Fibroblast of lung (primary cell): Measurements from ENCODE around the gene CNR2. TPM values are rescaled to one million over a fixed set of nuclear protein-coding genes. Genes with fewer than 3 reads are reported as not detected.

Experiments
- DNase-seq, 2 donors: peaks; one replicate each; pipeline versions ENCODE4 v3.0.0 to v3.0.0-alpha.2; 2010; ENCODE audit warnings: low read depth in 2 of 2
- H2AFZ ChIP-seq: 2 replicates; pipeline ENCODE4 v1.5.1; 2012; ENCODE audit warnings: low read length, control low read depth, inconsistent platforms
- H3K27ac ChIP-seq: 2 replicates; pipeline ENCODE4 v1.5.1; 2011; ENCODE audit warnings: low read length, control low read depth; ENCODE audit not compliant: insufficient read depth
- H3K27me3 ChIP-seq: 2 replicates; pipeline ENCODE4 v1.5.1; 2011; ENCODE audit warnings: mild to moderate bottlenecking, low read length; ENCODE audit not compliant: control insufficient read depth, insufficient read depth
- H3K36me3 ChIP-seq: 2 replicates; pipeline ENCODE4 v1.5.1; 2011; ENCODE audit warnings: low read length; ENCODE audit not compliant: control insufficient read depth, insufficient read depth
- H3K4me1 ChIP-seq: 2 replicates; pipeline ENCODE4 v1.5.1; 2011; ENCODE audit warnings: low read length; ENCODE audit not compliant: control insufficient read depth, insufficient read depth; ENCODE audit errors: extremely low read depth
- H3K4me2 ChIP-seq: 2 replicates; pipeline ENCODE4 v1.5.1; 2011; ENCODE audit warnings: low read length, control low read depth; ENCODE audit not compliant: insufficient read depth; ENCODE audit errors: extremely low read depth
- H3K4me3 ChIP-seq, 4 experiments: fragments of 200-600 bp in 1 of 4; sonication (generic) in 1 of 4; replicated peaks in 1 of 4; 2 replicates each; pipeline ENCODE4 v1.5.1; 2011 to 2016; ENCODE audit warnings: low read length in 4 of 4, low read depth in 3 of 4, mild to moderate bottlenecking in 3 of 4, control low read depth in 2 of 4, inconsistent platforms in 1 of 4, mixed read lengths in 1 of 4; ENCODE audit not compliant: insufficient read depth in 1 of 4; ENCODE audit errors: control extremely low read depth in 1 of 4
- H3K79me2 ChIP-seq: 2 replicates; pipeline ENCODE4 v1.5.1; 2012; ENCODE audit warnings: mild to moderate bottlenecking, low read length, inconsistent platforms; ENCODE audit not compliant: control insufficient read depth, insufficient read depth
- H3K9ac ChIP-seq: 2 replicates; pipeline ENCODE4 v1.5.1; 2011; ENCODE audit warnings: mild to moderate bottlenecking, low read length, control low read depth; ENCODE audit not compliant: insufficient read depth
- H3K9me3 ChIP-seq: 2 replicates; pipeline ENCODE4 v1.5.1; 2012; ENCODE audit warnings: low read depth, low read length; ENCODE audit not compliant: control insufficient read depth, insufficient read depth
- H4K20me1 ChIP-seq: 2 replicates; pipeline ENCODE4 v1.5.1; 2011; ENCODE audit warnings: low read length; ENCODE audit not compliant: control insufficient read depth, insufficient read depth; ENCODE audit errors: extremely low read depth
- EZH2 ChIP-seq: IDR thresholded peaks from 2 replicates; pipeline ENCODE4 v1.5.1; 2012; ENCODE audit warnings: low read length, control low read depth, mild to moderate bottlenecking; ENCODE audit errors: missing control alignments
- polyA plus RNA-seq, 2 donors: library from polyadenylated mRNA; depleted of rRNA in 1 of 2; stranded (reverse) in 1 of 2; unstranded in 1 of 2; fragments of >200 nt; gene quantifications; 2 replicates each; pipeline ENCODE4 v1.2.1, GENCODE V29; 2011 to 2012; ENCODE audit warnings: missing spikeins in 1 of 2
- total RNA-seq: library from RNA; depleted of rRNA; stranded (reverse); fragments of >200 nt; gene quantifications from 2 replicates; pipeline ENCODE4 v1.2.1, GENCODE V29; 2014
- TF ChIP-seq, protein P1 (sequence below), 2 donors: IDR thresholded peaks in 1 of 2; conservative IDR thresholded peaks in 1 of 2; 1 replicate in 1 of 2; 2 replicates in 1 of 2; pipeline ENCODE4 v1.5.1; 2011 to 2012; ENCODE audit warnings: low read length in 2 of 2, control low read depth in 1 of 2, inconsistent platforms in 1 of 2, low read depth in 1 of 2, mild to moderate bottlenecking in 1 of 2

Gene CNR2
- total and polyA plus RNA-seq, 2 donors (not counting 1 experiment from before 2014, with no cell fraction given): not detected

DNA sequence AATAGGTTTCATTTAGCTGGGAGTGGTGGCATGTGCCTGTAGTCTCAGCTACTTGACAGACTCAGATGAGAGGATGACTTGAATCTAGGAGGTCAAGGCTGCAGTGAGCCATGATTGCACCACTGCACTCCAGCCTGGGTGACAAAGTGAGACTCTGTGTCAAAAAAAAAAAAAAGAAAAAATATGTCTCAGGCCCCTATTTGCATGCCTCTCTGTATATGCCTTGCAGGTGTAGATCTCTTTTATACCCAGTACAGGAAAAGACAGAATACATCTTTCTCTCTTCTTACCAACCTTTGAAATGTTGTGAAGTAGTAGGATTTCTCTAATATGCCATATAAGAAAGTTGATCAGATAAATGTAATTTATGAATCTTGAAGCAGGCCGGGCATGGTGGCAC lies 6.4 kb downstream of the CNR2 start:
- no peak overlapping the region for H2AFZ ChIP-seq
- H3K27me3 ChIP-seq: peaks cover 34% of the 10 kb centered on the region
- TF ChIP-seq, protein P1, sequence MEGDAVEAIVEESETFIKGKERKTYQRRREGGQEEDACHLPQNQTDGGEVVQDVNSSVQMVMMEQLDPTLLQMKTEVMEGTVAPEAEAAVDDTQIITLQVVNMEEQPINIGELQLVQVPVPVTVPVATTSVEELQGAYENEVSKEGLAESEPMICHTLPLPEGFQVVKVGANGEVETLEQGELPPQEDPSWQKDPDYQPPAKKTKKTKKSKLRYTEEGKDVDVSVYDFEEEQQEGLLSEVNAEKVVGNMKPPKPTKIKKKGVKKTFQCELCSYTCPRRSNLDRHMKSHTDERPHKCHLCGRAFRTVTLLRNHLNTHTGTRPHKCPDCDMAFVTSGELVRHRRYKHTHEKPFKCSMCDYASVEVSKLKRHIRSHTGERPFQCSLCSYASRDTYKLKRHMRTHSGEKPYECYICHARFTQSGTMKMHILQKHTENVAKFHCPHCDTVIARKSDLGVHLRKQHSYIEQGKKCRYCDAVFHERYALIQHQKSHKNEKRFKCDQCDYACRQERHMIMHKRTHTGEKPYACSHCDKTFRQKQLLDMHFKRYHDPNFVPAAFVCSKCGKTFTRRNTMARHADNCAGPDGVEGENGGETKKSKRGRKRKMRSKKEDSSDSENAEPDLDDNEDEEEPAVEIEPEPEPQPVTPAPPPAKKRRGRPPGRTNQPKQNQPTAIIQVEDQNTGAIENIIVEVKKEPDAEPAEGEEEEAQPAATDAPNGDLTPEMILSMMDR (conservative IDR thresholded peaks at IDR 0.05 in 1 of 2, IDR thresholded peaks at IDR 0.05 in 1 of 2; ENCODE audit: low read depth in 1 of 2, low read length in 2 of 2): no peak
- TF ChIP-seq EZH2: no peak

DNA sequence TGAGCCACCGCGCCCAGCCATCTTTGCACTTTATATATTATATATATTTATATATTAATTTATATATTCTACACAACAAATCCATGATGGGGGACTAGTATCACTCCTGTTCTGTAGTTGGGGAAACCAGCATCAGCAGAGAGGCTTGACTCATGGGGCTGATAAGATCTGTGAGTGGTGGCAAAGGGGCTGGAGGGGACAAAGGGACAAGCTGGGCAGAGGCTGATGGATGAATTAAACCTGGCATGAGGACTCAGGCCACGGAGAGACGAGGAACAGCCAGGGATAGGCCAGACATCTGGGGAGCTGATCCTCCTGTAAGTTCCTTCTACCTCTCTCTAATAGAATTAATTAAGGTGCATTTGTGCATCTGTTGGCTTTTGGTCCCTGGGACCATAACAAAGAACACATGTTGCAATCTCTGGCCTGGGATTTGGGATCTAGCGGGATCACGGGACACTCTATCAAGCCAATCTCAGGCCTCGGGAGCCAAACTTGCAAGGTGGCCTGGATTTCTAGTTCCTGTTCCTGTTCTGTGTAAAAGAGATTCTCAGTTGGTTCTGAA lies 7.6 kb downstream of the CNR2 start:
- H3K4me2 ChIP-seq: no peak overlapping the region
- H3K36me3 ChIP-seq: no peaks in the 10 kb centered on the region
- no peak for DNase-seq
- no peak overlapping the region for H3K9ac ChIP-seq
- H3K27ac ChIP-seq: no peak overlapping the region
- H2AFZ ChIP-seq: no peak overlapping the region
- H3K9me3 ChIP-seq: no peaks in the 10 kb centered on the region
- no peak overlapping the region for H3K4me3 ChIP-seq
- H3K27me3 ChIP-seq: peaks cover 40% of the 10 kb centered on the region
- no peaks in the 10 kb centered on the region for H3K79me2 ChIP-seq
- H4K20me1 ChIP-seq: no peaks in the 10 kb centered on the region
- no peaks in the 10 kb centered on the region for H3K4me1 ChIP-seq
- TF ChIP-seq EZH2: no peak
- TF ChIP-seq, protein P1 (conservative IDR thresholded peaks at IDR 0.05 in 1 of 2, IDR thresholded peaks at IDR 0.05 in 1 of 2; ENCODE audit: low read depth in 1 of 2, low read length in 2 of 2): no peak

More for the DNA sequence above, 6.4 kb downstream of the CNR2 start:
- Histone ChIP-seq H3K4me2 (no peak overlapping the region), H3K36me3 (no peaks in the 10 kb centered on the region), H3K9ac (no peak overlapping the region), H3K79me2 (no peaks in the 10 kb centered on the region), H3K4me3 (no peak overlapping the region), H3K27ac (no peak overlapping the region), H4K20me1 (no peaks in the 10 kb centered on the region), H3K9me3 (no peaks in the 10 kb centered on the region), H3K4me1 (no peaks in the 10 kb centered on the region)
- no peak for DNase-seq

DNA sequence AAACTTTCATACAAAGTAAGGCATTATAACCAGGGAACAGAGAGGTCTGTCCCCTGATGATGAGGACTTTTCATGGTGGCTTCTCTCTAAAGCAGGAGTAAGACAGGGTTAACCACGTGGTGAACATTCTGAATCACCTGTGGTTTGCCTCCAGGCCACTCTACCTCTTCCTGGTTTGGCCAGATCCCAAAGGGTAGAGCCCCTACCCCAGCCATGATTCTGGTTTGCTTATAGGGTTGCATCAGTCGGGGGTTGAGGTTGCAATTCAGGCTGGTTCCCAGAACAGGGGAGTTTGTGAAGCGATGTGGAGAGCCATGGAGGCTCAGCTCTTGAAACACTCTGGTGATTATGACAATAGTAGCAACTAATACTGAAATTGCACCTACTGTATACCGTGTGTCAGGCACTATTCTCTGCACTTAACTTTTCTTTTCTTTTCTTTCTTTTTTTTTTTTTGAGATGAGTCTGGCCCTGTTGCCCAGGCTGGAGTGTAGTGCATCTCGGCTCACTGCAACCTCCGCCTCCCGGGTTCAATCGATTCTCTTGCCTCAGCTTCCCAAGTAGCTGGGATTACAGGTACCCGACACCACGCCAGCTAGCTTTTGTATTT lies 8.3 kb downstream of the CNR2 start:
- peaks cover 40% of the 10 kb centered on the region for H3K27me3 ChIP-seq
- no peak for DNase-seq
- H3K4me3 ChIP-seq: no peak overlapping the region
- H3K4me2 ChIP-seq: no peak overlapping the region
- H2AFZ ChIP-seq: no peak overlapping the region
- no peaks in the 10 kb centered on the region for H3K9me3 ChIP-seq
- no peaks in the 10 kb centered on the region for H3K79me2 ChIP-seq
- no peaks in the 10 kb centered on the region for H3K4me1 ChIP-seq
- no peaks in the 10 kb centered on the region for H4K20me1 ChIP-seq
- no peak overlapping the region for H3K27ac ChIP-seq
- no peaks in the 10 kb centered on the region for H3K36me3 ChIP-seq
- H3K9ac ChIP-seq: no peak overlapping the region
- no peak for TF ChIP-seq EZH2
- TF ChIP-seq, protein P1 (conservative IDR thresholded peaks at IDR 0.05 in 1 of 2, IDR thresholded peaks at IDR 0.05 in 1 of 2; ENCODE audit: low read depth in 1 of 2, low read length in 2 of 2): no peak
